ENCODE measurements around the gene RAPH1.
"Not testable (repeated sequence)": the region's sequence is repeated elsewhere in the genome, so short reads cannot be mapped to it uniquely, and the experiment has no call there.

The RAPH1 gene

DNA sequence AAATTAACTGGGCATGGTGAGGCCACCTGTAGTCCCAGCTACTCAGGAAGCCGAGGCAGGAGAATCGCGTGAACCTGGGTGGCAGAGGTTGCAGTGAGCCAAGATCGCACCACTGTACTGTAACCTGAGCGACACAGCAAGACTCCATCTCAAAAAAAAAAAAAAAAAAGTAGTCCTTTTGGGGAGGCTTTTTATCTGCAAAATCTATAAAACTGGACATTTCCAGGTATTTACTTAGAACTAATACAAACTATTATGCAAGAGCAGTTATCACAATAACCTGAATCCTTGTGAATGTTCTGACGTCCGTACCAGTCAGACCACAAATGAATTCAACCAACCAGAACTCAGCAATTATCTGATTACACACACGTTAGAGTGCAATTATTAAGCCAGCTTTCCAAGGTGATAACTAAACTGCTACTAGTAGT lies 8.8 kb upstream of the RAPH1 start:
- no peak for DNase-seq

DNA sequence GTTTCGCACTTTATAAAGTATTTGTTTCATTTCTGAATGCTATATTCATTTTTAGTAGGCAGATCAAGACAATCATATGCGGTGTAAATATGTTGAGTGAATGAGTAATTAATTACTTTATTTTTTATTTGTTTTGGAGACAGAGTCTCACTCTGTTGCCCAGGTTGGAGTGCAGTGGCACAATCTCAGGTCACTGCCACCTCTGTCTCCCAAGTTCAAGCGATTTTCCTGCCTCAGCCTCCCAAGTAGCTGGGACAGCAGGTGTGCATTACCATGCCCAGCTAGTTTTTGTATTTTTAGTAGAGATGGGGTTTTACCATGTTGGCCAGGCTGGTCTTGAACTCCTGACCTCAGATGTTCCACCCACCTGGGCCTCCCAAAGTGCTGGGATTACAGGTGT lies 5.5 kb upstream of the RAPH1 start:
- DNase-seq = not testable (repeated sequence)

DNA sequence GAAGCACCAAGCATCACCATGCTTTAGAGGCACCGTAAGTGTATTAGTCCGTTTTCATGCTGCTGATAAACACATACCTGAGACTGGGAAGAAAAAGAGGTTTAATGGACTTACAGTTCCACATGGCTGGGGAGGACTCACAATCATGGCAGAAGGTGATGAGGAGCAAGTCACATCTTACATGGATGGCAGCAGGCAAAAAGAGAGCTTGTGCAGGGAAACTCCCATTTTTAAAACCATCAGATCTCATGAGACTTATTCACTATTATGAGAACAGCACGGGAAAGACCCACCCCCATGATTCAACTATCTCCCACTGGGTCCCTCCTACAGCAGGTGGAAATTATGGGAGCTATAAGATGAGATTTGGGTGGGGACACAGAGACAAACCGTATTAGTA lies 3.1 kb upstream of the RAPH1 start:
- not testable (repeated sequence) for DNase-seq

DNA sequence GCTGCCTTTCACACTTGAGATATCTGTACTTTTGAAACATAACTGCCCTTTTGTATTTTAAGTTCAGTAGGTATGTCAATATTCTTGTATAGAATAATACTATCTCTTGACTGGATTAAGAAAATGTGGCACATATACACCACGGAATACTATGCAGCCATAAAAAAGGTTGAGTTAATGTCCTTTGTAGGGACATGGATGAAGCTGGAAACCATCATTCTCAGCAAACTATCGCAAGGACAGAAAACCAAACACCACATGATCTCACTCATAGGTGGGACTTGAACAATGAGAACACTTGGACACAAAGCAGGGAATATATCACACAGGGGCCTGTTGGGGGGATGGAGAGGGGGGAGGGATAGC lies 1.5 kb upstream of the RAPH1 start:
- DNase-seq = not testable (repeated sequence)

DNA sequence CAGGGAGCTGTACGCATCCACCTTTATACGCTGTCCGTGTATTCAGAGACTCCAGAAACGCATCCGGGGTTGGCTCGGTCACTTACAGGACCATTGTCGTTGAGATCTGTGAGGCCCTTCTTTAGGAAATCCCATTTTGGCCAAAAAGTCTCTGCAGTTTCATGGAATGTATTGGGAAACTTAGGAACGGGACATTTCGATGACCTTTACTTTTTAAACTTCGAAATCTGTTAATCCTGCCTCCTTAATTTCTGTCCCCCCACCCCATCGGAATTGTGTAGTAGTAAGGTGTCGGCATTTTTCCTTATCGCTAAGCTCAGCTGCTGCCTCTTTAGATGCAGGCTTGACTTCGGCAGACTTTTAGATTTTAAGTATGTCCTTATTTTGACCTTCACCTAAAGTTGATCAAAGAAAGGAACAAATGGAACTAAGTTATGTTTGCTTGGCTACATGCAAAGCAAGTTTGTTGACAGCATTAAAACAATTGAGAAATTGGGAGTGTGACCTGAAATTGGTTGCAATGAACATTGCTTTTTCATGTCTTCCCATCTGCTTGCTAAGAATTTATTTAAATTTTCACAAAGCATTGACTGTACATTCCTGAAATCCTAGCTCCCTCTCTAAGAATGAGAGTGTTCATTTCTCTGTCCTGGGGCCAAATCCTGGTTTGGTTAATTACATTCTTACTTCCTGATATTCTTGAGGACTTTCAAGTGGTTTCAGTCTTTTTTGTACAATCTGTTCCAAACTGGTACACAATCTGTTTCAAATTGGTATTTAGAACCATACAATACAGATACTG lies 884 bp upstream of the RAPH1 start:
- no peak for DNase-seq

DNA sequence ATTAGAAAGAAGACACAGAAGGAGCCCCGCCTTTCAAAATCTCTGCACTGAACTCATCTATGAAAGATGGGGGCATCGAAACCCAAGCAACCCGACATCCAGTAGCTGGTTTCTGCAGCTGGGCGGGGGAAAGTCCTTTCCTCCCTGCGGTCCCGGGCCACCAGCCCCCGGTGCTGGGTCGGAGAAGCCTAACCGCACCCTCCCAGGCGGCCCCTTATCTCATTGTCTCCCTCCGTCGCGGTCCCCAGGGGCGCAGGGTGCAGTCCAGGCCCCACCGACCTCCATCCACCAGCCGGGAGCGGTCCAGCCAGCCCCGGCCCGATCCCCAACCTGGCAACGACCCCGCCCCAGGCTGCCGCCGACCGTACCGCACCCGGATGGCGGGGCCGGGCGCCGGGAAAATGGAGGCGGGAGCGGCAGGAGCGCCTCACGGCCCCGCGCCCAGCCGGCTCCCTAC lies 452 bp downstream of the RAPH1 start:
- DNase-seq = no peak

DNA sequence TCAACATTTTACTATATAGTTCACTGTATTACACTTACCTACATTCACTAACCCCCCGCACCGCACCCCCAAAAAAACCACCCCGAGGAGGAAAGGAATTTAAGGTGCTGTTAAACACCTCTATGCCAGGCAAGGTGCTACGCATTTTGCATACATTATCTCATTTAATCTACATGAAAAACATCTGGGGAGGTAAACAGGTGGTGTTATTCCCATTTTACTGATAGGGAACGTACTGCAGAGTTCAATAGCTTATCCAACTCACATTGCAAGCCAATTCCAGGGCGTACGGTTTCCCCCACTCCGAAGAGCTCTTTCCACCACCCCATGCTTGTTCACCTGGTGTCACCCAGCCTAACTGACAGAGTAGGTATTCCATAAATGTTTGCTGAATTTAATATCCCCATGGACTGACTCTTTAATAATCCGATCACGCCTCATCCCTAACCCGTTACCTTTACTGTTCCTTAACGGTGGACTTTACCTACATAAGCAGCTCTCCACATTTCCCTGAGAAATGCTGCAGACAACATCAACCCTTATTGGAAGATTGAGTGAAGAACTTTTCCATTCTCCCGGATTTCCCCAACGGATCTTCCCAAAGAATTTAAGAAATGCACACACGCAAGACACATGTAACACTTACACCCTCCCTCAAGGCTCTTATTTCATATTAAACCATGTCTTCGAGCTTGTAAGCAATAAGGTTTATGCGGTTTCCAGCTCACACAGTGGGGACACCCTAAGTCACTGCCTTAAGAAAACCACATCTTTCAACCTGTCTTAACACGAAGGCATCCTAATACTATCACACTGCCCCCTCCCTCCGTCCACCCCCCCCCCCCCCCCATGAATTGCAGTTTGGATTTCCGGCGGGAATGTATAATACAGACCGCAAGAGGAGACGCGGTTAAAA lies 1.2 kb downstream of the RAPH1 start:
- DNase-seq = peak in 1 of 2 donors; percentile 12

DNA sequence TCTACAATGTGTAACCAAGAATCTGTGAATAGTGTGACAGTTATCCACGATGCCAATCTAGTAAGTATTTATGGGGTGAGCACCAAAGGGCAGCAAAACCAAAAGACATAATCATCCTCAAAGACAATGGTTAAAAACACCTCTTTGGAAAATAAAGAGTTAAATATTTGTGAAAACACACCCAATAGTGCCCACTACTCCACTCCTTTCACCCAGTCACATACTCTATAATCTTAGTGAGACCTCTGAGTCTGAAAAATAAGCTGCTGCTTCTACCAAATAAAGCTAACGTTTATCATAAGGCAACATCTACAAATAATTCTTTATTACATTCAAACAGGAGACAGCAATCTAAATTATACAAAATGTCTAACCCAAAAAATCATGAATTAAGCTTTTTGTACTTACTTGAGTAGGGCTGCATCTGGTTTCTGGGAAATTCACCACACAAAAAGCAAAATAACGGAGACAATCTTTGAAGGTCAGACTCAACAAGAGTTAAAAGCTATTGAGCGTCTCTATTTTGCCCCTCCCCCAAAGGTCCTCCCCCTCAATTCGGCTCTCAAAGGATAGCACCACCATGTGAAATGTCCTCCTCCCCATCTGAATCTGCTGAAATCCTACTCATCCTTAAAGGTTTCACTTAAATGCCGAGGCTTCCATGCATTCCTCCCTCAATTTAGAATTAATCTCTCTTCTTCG lies 2.0 kb downstream of the RAPH1 start:
- DNase-seq = no peak

DNA sequence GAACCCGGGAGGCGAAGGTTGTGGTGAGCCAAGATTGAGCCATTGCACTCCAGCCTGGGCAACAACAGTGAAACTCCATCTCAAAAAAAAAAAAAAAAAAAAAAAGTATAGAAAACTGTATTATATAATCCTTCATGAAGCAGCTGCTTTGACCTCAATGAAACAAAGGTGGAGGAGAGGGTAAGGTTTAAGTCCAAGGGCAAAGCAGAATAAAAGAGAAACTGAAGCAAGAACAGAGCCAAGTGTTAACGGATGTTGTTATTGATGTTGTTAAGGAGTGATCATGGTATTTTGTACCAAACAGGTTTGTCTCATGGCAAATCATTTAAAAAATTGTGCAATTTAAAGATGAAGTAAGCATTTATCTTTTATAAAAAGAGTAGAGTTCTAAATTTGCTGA lies 7.4 kb downstream of the RAPH1 start:
- no peak for DNase-seq

DNA sequence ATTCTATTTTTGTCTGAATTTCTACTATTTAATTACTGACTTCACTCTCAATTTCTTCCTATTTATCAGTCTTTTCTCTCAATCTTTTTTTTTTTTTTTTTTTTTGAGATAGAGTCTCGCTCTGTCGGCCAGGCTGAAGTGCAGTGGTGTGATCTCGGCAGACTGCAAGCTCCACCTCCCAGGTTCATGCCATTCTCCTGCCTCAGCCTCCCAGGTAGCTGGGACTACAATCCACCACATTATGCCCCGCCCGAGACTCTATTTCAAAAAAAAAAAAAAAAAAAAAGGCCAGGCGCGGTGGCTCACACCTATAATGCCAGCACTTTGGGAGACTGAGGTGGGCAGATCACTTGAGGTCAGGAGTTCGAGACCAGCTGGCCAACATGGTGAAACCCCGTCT lies 21.8 kb downstream of the RAPH1 start:
- DNase-seq = not testable (repeated sequence)

DNA sequence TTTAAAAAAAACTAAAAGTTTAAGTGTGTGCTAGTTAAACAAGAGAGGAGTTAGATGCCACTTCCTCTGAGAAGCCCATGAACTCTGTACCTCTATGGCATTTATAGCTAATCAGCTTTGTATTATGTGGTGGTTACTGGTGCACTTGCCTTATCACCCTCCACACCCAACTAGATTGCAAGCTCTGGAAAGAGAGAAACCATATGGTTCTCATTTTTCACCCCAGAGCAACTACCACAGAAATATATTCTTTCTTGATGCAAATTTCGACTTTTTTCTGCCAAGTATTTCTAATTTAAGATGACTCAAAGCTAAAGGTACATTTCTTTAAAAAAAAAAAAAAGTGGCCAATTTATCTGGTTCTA lies 24.2 kb downstream of the RAPH1 start:
- DNase-seq = no peak

DNA sequence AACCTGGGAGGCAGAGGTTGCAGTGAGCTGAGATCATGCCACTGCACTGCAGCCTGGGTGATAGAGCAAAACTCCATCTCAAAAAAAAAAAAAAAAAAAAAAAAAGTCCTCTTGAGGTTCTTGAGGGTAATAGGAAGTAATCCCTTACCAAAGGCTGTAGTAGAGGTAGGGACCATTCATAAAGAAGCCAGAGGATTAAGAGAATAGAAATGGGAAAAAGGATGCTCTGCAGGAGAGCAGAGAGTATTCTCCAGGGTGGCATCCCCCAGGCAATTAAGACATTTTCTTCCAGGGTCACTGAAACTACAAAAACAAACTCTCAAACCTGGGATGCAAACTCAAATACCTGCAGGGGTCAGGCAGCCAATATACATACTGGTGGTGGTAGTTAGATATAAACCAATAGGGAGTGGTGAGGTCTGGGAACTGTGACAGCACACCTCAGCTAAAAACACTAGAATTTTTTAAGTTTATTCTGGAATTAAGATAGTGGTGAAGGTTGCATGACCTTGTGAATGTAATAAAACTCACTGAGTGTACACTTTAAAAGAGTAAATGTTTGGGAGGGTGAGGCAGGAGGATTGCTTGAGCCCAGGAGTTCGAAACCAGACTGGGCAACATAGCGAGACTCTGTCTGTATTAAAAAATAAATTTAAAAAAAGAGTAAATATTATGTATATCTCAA lies 24.7 kb downstream of the RAPH1 start:
- DNase-seq = no peak

DNA sequence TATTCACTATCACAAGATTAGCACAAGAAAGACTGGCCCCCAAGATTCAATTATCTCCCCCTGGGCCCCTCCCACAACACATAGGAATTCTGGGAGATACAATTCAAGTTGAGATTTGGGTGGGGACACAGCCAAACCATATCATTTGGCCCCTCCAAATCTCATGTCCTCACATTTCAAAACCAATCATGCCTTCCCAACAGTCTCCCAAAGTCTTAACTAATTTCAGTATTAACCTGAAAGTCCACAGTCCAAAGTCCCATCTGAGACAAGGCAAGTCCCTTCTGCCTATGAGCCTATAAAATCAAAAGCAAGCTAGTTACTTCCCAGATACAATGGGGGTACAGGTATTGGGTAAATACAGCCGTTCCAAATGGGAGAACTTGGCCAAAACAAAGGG lies 31.6 kb downstream of the RAPH1 start:
- DNase-seq = not testable (repeated sequence)

DNA sequence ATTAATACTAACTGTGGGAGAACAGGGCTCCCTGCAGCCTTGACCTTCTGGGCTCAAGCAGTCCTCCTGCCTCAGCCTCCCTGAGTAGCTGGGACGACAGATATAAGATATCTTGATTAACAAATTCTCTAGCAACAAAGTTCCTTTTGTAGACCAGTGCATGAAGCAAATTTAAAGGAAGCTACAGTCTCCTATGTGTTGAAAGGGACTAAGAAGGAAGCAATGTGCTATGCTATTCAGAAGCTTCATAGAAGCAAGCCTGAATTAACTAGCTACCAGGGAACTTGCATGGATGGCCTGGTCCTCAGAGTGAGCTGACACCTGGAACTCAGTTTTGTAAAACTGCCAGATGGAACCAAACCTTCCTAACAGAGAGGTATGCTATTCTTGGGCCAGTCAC lies 33.2 kb downstream of the RAPH1 start:
- DNase-seq = no peak

DNA sequence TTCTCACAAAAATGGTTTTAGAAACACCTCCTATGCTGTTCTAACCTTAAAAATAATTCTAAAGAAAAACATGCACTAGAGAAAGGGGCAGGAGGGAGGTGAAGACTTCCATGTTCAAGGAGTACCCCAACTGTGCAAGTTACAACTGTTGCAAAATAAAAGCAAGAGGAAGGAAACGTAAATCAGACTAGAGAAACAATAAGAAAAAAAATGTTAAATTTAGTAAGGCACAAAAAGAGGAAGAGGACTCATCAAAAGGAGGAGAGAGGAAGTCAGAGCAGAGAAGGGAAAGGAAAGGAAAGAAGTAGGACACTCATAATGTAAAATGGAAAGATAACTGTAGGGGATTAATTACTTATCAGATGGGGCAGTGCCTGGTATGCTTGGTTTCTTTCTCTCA lies 34.1 kb downstream of the RAPH1 start:
- DNase-seq = peak in 1 of 2 donors; percentile 33

DNA sequence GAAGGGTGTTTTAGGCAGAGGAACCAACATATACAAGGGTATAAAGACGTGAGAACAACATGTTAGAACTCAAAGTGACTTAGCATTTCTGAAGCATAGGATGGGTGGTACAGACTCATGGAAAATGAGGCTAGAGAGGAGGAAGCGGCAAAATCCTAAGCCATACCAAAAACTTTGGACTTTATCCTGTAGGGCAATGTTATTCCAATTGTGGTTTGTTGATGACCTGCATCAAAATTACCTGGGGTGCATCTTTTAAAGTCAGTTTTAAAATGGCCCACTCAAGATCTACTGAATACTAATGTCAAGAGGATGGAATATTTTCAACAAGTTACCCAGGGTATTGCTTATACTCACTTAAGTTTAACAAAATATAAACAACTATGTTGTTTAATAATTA lies 34.8 kb downstream of the RAPH1 start:
- DNase-seq = no peak

DNA sequence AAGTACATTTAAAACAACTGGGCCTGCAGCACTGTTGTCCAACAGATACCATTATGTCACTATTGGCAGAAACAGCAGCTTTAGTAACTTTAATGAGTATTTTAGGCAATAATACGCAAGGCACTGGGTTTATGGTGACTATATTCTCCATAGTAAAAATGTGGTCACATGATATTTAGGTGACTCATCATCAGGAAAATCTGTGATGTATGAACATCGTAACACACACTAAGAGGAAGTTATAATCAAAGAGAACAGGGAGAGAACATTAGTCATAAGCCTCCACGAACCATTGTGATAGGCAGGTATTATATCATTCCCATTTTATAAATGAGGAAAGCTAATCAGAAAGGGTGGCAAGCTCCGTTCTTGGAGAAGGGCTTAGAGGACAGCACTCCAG lies 36.9 kb downstream of the RAPH1 start:
- DNase-seq = peak in 1 of 2 donors; percentile 8

DNA sequence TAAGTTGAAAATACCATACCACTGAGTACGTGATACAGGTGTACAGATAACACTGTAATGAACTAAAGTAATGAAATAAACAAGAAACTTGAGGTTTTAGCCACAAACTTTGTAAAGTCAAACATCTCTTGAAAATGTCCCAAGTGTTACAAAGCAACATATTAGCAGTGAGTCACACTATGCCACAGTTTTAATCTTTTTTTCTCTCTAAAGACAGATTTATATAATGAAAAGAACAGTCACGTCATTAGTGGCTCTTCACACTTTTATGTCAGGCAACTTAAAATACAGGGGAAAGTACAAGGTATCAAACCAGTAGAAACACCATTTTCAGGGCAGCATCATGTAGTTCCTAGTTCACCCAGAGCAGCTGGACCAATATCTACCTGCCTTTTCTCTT lies 42.1 kb downstream of the RAPH1 start:
- DNase-seq = no peak

DNA sequence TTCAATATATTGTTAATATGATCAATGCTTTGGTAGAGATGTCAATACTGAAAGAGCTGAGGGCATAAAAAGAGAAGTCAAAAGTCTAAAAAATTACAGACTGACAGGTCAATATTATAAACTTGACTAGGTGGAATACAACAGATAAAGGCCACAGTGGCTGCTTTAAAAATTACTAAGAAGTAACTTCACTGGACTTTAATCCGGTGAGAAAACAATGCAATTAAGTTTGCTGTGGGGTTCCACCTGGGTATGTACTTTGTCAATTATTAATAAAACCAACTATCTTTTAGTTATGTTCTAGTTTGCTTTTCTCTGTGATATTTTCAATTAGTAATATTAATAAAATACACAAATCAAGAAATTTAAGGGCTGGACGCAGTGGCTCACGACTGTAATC lies 44.7 kb downstream of the RAPH1 start:
- no peak for DNase-seq

DNA sequence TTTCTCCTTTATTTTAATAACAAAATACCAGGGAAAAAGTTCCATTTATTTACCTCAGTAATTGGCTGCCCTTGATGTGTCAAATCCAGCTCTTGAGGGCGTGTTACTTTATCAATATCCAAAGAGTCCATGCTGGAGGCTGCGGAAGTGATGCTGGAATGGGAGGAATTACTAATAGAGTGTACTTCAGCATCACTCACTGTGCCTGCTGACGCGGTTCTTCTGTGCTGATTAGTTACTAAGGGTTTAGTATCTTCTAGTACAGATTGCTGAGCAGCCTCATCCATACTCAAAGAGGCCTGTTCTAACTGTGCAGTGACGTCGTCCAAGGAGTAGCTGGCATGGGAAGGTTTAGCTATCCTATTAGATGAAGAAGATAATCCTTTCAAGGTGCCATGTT lies 45.6 kb downstream of the RAPH1 start:
- DNase-seq = no peak

DNA sequence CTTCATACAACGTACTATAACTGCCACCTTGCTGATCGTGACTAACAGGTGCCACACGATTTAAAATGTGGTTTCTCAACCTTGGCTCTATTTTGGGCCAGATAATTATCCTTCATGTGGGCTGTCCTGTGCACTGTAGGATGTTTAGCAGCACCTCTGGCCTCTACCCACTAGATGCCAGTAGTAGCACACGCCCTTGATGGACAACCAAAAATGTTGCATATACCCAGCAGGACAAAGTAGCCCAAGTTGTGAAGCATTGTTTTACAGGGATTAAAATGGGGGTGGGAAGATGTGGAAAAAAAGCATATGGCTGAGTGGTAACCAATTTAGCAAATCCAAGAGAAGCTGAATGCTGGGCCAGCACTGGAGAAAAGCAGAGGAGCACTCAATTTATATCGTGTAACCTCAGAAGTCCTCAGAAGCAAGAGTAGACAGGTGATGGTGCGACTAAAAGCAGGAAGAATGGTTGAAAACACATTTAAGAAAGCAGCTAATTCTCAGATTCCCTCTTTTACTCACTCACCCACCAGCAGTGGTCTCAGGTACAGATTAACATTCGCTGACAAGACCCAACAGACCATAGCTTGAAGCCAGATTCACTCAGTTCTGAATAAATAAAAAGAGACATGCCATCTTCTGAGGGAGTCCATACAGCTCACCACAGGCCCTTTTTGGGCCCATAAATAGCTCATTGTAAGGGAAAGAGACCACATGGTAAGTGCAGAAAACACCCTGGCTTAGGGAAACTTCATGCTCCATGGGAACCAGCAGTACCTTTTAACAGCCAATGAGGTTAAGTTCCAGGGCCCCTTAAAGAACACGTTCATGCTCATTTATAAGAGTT lies 50.6 kb downstream of the RAPH1 start:
- peak in 1 of 2 donors; percentile 12 for DNase-seq

DNA sequence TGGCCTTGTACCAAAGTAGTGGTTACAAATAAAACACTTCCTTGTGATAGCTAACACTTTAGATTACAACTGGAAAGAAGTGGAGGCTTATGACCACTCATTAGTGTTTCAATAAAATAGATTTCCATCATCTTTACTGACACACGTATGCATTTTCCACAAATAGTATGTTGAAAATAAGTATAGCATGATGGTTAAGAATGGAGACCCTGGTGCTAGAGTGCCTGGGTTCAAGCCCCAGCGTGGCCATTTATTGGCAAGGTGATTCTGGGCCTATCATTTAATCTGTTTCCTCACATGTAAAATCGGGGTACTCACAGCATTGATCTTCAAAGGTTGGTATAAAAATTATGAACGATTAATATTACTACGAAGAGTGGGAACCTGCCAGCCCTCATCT lies 54.5 kb downstream of the RAPH1 start:
- DNase-seq = no peak

All from bone marrow (tissue), 2 donors.